Measurements from ENCODE around the gene WHRN. TPM values are rescaled to one million over a fixed set of nuclear protein-coding genes. Genes with fewer than 3 reads are reported as not detected.

WHRN gene
- total and polyA plus RNA-seq, 9 of the 15 experiments (the other 6 are each of a cell fraction or from before 2014, with no cell fraction given): 0.31 to 14.1 (median 3.0) TPM

GRCh38 chr9:114504341-114505186 is 709 bp downstream of the WHRN start (continued):
- no peak for TF ChIP-seq HDAC2 (IDR thresholded peaks at IDR 0.05)
- no peak for TF ChIP-seq C11orf30 (IDR thresholded peaks at IDR 0.05; ENCODE audit: low read depth)
- no peak for TF ChIP-seq NONO (IDR thresholded peaks at IDR 0.05; ENCODE audit: low read depth in 2 of 2, low read length in 1 of 2)
- TF ChIP-seq POLR2B (IDR thresholded peaks at IDR 0.05; ENCODE audit: low read depth, partially characterized antibody): no peak
- TF ChIP-seq CREBBP (IDR thresholded peaks at IDR 0.05; ENCODE audit: low read depth, low read length): no peak
- no peak for TF ChIP-seq POLR3G (IDR thresholded peaks at IDR 0.05; ENCODE audit: extremely low read depth, insufficient read length, insufficient replicate concordance)
- TF ChIP-seq TRIM25 (IDR thresholded peaks at IDR 0.05; ENCODE audit: borderline replicate concordance): no peak
- TF ChIP-seq STAG1 (CRISPR knock-in tag; IDR thresholded peaks at IDR 0.05; ENCODE audit: borderline replicate concordance): peak; percentile 67; the same call in 1 of the 2 replicates
- TF ChIP-seq CUX1 (CRISPR knock-in tag; IDR thresholded peaks at IDR 0.05): no peak
- no peak for TF ChIP-seq ASH1L (IDR thresholded peaks at IDR 0.05; ENCODE audit: borderline replicate concordance, low read depth, partially characterized antibody)
- no peak for TF ChIP-seq PATZ1 (CRISPR knock-in tag; IDR thresholded peaks at IDR 0.05; ENCODE audit: borderline replicate concordance)
- TF ChIP-seq ZNF395 (CRISPR knock-in tag; IDR thresholded peaks at IDR 0.05): 0 out of 2 replicates have a peak, but pooled peaks have one; percentile 53
- peak; percentile 75 for TF ChIP-seq ZNF431 (CRISPR knock-in tag; IDR thresholded peaks at IDR 0.05)
- no peak for TF ChIP-seq ZNF316 (IDR thresholded peaks at IDR 0.05)
- peak; percentile 92 for TF ChIP-seq FOXP1 (CRISPR knock-in tag; IDR thresholded peaks at IDR 0.05)
- no peak for TF ChIP-seq ZNF584 (CRISPR knock-in tag; IDR thresholded peaks at IDR 0.05; ENCODE audit: low read depth)

All from K562 (cell line).